Endothelial cell of umbilical vein (primary cell): ENCODE data around the gene ARNT2. TPM values are rescaled to one million over a fixed set of nuclear protein-coding genes. Genes with fewer than 3 reads are reported as not detected.

ENCODE experiments used
- BruUV-seq: library from RNA; stranded (reverse); fragments of 400-500 nt; replicated peaks from 2 replicates; lab custom pipeline; 2021; lab: Mats Ljungman, UMichigan
- CTCF ChIA-PET: fragments of 300-600, 350-600 bp; sonication (Branson Sonifier 250); formaldehyde crosslinking; loops from one replicate; lab custom pipeline; 2021; ENCODE audit warnings: antibody characterized with exemption, inconsistent platforms; lab: Charles Lee
- POLR2A ChIA-PET: fragments of 300-600, 350-600 bp; sonication (Branson Sonifier 250); formaldehyde crosslinking; loops from one replicate; lab custom pipeline; 2021; ENCODE audit warnings: antibody characterized with exemption, inconsistent platforms; lab: Charles Lee
- DNase-seq: peaks from one replicate; pipeline ENCODE4 v3.0.0-alpha.2; 2011; ENCODE audit warnings: low read depth, low spot score
- FAIRE-seq: peaks from 2 replicates; lab custom pipeline; 2011; peaks lifted over from hg19 to GRCh38; lab: Jason Lieb, UNC
- H2AFZ ChIP-seq: 2 replicates; pipeline ENCODE4 v1.6.0; 2012; ENCODE audit warnings: low read depth, low read length, control low read depth, inconsistent platforms
- H3K27ac ChIP-seq: 2 replicates; pipeline ENCODE4 v1.5.1; 2011; ENCODE audit warnings: low read depth, mild to moderate bottlenecking, control low read depth, low read length, moderate library complexity; ENCODE audit not compliant: insufficient read depth
- H3K27me3 ChIP-seq, 2 experiments: 2 replicates each; pipeline versions ENCODE4 v1.6.0 to v1.6.1; 2011; ENCODE audit warnings: low read length in 2 of 2, mixed read lengths in 1 of 2; ENCODE audit not compliant: control insufficient read depth in 2 of 2, insufficient read depth in 2 of 2
- H3K36me3 ChIP-seq, 2 experiments: 2 replicates in 1 of 2; 3 replicates in 1 of 2; pipeline ENCODE4 v1.5.1; 2011; ENCODE audit warnings: low read length in 2 of 2, mild to moderate bottlenecking in 1 of 2, moderate library complexity in 1 of 2; ENCODE audit not compliant: control insufficient read depth in 2 of 2, insufficient read depth in 2 of 2; ENCODE audit errors: extremely low read depth in 1 of 2
- H3K4me1 ChIP-seq: 3 replicates; pipeline ENCODE4 v1.5.1; 2011; ENCODE audit warnings: mild to moderate bottlenecking, low read length; ENCODE audit not compliant: control insufficient read depth, insufficient read depth; ENCODE audit errors: extremely low read depth
- H3K4me2 ChIP-seq: 2 replicates; pipeline ENCODE4 v1.6.1; 2011; ENCODE audit warnings: low read length, control low read depth, mixed read lengths; ENCODE audit not compliant: insufficient read depth
- H3K4me3 ChIP-seq, 3 experiments: fragments of 200-600 bp in 1 of 3; sonication (generic), shearing (Covaris generic) in 1 of 3; replicated peaks in 1 of 3; 2 replicates each; pipeline ENCODE4 v1.5.1; 2011 to 2016; ENCODE audit warnings: control low read depth in 3 of 3, low read length in 3 of 3, mild to moderate bottlenecking in 2 of 3, inconsistent platforms in 1 of 3, low read depth in 1 of 3, moderate library complexity in 1 of 3; ENCODE audit not compliant: insufficient read depth in 1 of 3
- H3K79me2 ChIP-seq: 2 replicates; pipeline ENCODE4 v1.6.0; 2012; ENCODE audit warnings: low read length, inconsistent platforms; ENCODE audit not compliant: control insufficient read depth, insufficient read depth
- H3K9ac ChIP-seq: replicated peaks from 2 replicates; pipeline ENCODE3; 2011; ENCODE audit warnings: low read length, control low read depth; ENCODE audit not compliant: insufficient read depth; ENCODE audit errors: extremely low read depth
- H3K9me1 ChIP-seq: replicated peaks from 3 replicates; pipeline ENCODE4 v1.6.0; 2011; ENCODE audit warnings: mild to moderate bottlenecking, low read length; ENCODE audit not compliant: control insufficient read depth, insufficient read depth; ENCODE audit errors: extremely low read depth
- H3K9me3 ChIP-seq: replicated peaks from 2 replicates; pipeline ENCODE4 v1.5.1; 2012; ENCODE audit warnings: low read length, inconsistent platforms; ENCODE audit not compliant: control insufficient read depth, insufficient read depth
- H4K20me1 ChIP-seq: replicated peaks from 2 replicates; pipeline ENCODE3; 2011; ENCODE audit warnings: mild to moderate bottlenecking, low read length; ENCODE audit not compliant: control insufficient read depth, insufficient read depth; ENCODE audit errors: extremely low read depth
- CTCF ChIP-seq, 2 donors: IDR thresholded peaks; 1 replicate in 1 of 2; 2 replicates in 1 of 2; pipeline ENCODE4 v1.5.1; 2011; ENCODE audit warnings: low read length in 2 of 2, mild to moderate bottlenecking in 2 of 2, moderate library complexity in 2 of 2, control low read depth in 1 of 2, inconsistent platforms in 1 of 2, low read depth in 1 of 2; ENCODE audit not compliant: insufficient read depth in 1 of 2; ENCODE audit errors: extremely low read depth in 1 of 2
- FOS ChIP-seq: IDR thresholded peaks from 2 replicates; pipeline ENCODE4 v1.6.1; 2011; ENCODE audit warnings: mild to moderate bottlenecking, low read length, moderate library complexity, borderline replicate concordance; ENCODE audit not compliant: insufficient read depth
- GATA2 ChIP-seq: IDR thresholded peaks from 2 replicates; pipeline ENCODE4 v1.7.0; 2011; ENCODE audit warnings: low read depth, mild to moderate bottlenecking, moderate library complexity, mixed read lengths, low read length; ENCODE audit not compliant: insufficient read length, insufficient read depth
- JUN ChIP-seq: IDR thresholded peaks from 2 replicates; pipeline ENCODE4 v1.6.1; 2011; ENCODE audit warnings: borderline replicate concordance, low read depth; ENCODE audit not compliant: insufficient read length, insufficient read depth
- MAX ChIP-seq: IDR thresholded peaks from 2 replicates; pipeline ENCODE4 v1.6.1; 2011; ENCODE audit not compliant: insufficient read depth, insufficient read length
- dilution Hi-C: fragments of 300-500 bp; cut with MboI; formaldehyde crosslinking; loops from one replicate; pipeline ENCODE4 v1.15.0; 2019; ENCODE audit warnings: low sequenced_read_pairs; ENCODE audit not compliant: extremely low pct_ligation_motif_present
- intact Hi-C: fragments of 100-400 bp; cut with micrococcal nuclease; formaldehyde crosslinking; loops from one replicate; pipeline ENCODE4 v1.10.0; 2022
- polyA plus RNA-seq, 4 experiments: library from polyadenylated mRNA; depleted of rRNA in 3 of 4; stranded (reverse) in 3 of 4; unstranded in 1 of 4; fragments of >200 nt; gene quantifications; 2 replicates each; pipeline versions ENCODE4 v1.2.1 to v1.2.3, GENCODE V29; 2011 to 2012; ENCODE audit warnings: missing spikeins in 1 of 4
- total RNA-seq: library from RNA; stranded (reverse); gene quantifications from 2 replicates; pipeline ENCODE4 v1.2.3, GENCODE V29; 2021

ARNT2 gene
- total and polyA plus RNA-seq, 2 donors (not counting 3 experiments of a cell fraction or from before 2014, with no cell fraction given) = 0.03 to 0.20 TPM

GRCh38 chr15:80489030-80489594, 84.9 kb downstream of the ARNT2 start:
- ChIA-PET POLR2A (no interaction called here), CTCF (interaction anchor here (1.0 to 1.7 kb wide), 3 partner anchors 13 to 777 kb away, joined by 3 to 5 read pairs (median 3); no protein-coding TSS in a partner anchor)
- no peaks in the 10 kb centered on the region for H3K9me1 ChIP-seq
- no peak overlapping the region for H2AFZ ChIP-seq
- dilution Hi-C loops = no loop called here
- H4K20me1 ChIP-seq = no peaks in the 10 kb centered on the region
- no peaks in the 10 kb centered on the region for H3K36me3 ChIP-seq
- peak overlapping the region; percentile 8 for H3K4me2 ChIP-seq
- DNase-seq (peak; percentile 22), FAIRE-seq (no peak)
- no peak overlapping the region for H3K4me3 ChIP-seq
- H3K27ac ChIP-seq = no peak overlapping the region
- no peaks in the 10 kb centered on the region for H3K27me3 ChIP-seq
- no peaks in the 10 kb centered on the region for H3K9me3 ChIP-seq
- BruUV-seq = no TSS peak
- H3K9ac ChIP-seq = no peak overlapping the region
- peaks cover 4% of the 10 kb centered on the region for H3K4me1 ChIP-seq
- H3K79me2 ChIP-seq = no peaks in the 10 kb centered on the region
- intact Hi-C loops = no loop called here
- TF ChIP-seq FOS = peak; percentile 34
- TF ChIP-seq CTCF (IDR thresholded peaks at IDR 0.05; ENCODE audit: extremely low read depth in 1 of 2, insufficient read depth in 1 of 2, low read depth in 1 of 2, low read length in 2 of 2) = no peak
- no peak for TF ChIP-seq GATA2
- TF ChIP-seq MAX = no peak
- peak; percentile 8 for TF ChIP-seq JUN
